ENCODE data around the gene CFAP410. TPM values are rescaled to one million over a fixed set of nuclear protein-coding genes. Genes with fewer than 3 reads are reported as not detected.

Gene CFAP410
- 20.1 TPM for polyA plus RNA-seq (ENCODE audit: insufficient read length)

- DNase-seq: peak; percentile 97
Measured at GRCh38 chr21:44338971-44339910, at the start of gene CFAP410. TSS of gene CFAP410 (minus strand) at chr21:44339390. CDS start at chr21:44339194, 196 bp downstream.

DNA sequence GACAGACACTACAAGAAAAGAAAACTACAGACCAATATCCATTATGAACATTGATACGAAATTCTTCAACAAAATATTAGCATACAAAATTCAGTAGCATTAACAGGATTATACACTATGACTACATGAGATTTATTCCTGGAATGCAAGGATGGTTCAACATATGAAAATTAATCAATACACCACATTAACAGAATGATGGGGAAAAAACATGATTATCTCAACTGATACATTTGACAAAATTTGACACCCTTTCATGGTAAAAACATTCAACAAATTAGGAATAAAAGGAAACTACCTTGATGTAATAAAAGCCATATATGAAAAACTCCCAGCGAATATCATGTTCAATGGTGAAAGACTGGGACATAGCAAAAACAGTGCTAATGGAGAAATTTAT lies 45.8 kb upstream of the CFAP410 start:
- no peak for DNase-seq

DNA sequence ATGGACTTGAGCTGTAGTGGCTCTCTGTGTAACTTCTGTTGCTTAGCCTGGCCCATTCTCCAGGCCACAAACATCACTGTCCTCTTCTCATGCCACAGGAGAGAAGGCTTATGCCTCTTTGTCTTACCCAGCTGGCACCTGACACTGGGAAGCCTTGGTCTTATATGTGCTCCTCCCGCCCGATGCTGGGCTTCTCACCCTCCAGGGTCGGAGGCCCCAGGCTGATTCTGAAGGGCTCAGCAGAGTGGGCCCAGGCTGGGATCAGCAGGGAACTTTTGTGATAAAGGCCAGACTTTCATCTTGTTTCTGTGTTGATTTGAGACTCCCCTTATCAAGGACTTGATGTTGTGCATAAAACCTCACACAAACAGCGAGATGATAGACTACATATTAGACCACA lies 44.0 kb upstream of the CFAP410 start:
- no peak for DNase-seq

DNA sequence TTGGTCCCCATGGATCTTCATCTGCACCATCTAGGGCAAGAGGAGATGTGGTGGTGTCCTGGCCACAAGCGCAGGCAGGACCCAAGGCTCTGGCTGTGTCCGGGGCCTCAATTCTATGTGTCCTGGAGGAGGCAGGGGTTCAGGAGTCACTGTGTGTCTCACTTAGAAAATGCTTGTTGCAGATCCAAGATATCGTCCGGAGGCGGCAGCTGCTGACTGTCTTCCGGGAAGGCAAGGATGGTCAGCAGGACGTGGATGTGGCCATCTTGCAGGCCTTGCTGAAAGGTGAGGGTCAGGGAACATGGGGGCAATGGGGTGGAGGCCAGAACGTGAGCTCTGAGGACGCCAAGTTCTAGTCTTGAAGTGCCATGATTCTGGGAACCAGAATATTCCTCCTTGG lies 43.3 kb upstream of the CFAP410 start:
- no peak for DNase-seq

DNA sequence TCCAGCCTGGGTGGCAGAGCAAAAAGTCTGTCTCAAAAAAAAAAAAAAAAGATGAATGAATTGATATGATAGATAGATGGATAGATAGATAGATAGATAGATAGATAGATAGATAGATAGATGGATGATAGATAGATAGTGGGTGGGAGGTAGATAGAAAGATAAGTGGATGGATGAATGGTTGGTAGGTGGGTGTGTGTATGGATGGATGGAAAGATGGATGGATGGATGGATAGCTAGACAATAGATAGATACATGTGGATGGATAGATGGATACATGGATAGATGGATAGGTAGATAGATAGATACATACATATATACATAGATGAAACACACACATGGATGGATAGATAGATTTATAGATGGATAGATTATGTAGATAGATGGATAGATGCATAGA lies 42.7 kb upstream of the CFAP410 start:
- no peak for DNase-seq

GRCh38 chr21:44380876-44381275 lies 41.7 kb upstream of the CFAP410 start:
- DNase-seq: no peak

DNA sequence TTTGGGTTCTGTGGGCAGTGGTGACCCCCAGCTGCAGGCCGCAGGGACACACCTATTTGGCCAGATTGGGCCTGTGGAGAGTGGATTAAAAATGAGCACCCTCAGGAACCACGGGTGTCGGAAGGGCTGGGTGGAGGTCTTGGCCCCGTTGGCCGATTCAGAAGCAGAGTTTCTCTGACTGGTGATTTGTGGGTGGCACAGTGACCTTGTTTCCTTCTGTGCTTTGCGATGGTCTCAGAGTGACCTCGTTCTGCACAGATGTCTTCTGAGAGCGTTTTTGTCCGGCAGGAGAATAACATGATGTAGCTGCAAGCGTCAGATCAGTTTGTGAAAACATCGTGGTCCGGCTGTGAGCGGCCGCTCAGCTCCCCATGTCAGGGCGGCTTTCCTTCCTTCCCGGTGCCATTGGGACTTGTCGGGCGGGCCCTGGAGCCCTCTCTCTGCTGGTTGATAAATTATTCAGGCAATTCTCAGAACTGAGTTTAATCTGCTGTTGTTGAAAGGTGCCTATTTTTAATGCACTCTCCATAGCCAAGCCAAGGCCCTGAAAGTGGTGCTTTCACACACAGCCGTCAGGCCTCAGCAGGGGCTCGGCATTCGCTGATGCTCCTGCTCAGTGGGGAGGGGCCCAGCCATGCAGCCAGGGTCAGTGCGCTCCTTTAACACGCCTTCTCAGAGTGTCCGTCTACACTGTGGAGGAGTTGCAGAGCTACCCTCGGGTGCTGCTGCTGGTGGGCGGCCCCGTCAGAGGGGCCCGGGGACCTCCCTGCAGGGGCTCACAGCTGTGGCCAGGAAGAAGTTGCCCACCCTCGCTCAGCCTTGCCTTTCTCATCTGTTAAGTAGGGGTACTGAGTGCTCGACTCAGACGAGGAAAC lies 41.0 kb upstream of the CFAP410 start:
- DNase-seq: no peak

DNA sequence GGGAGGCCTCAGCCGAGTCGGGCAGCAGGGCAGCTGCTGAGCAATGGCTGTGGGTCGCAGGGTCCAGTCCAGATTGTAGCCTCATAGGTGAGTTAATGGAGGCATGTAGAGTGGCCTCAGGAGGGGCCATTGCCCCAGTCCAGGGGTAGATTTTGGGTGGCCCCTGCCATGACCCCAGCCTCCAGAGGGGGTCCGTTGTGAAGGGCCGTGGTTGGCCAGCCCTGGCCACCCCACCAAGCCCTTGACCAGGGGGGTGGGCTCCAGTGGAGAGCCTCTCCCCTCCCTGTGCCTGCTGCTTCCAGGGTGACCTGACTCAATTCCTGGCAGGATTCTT lies 40.3 kb upstream of the CFAP410 start:
- no peak for DNase-seq

DNA sequence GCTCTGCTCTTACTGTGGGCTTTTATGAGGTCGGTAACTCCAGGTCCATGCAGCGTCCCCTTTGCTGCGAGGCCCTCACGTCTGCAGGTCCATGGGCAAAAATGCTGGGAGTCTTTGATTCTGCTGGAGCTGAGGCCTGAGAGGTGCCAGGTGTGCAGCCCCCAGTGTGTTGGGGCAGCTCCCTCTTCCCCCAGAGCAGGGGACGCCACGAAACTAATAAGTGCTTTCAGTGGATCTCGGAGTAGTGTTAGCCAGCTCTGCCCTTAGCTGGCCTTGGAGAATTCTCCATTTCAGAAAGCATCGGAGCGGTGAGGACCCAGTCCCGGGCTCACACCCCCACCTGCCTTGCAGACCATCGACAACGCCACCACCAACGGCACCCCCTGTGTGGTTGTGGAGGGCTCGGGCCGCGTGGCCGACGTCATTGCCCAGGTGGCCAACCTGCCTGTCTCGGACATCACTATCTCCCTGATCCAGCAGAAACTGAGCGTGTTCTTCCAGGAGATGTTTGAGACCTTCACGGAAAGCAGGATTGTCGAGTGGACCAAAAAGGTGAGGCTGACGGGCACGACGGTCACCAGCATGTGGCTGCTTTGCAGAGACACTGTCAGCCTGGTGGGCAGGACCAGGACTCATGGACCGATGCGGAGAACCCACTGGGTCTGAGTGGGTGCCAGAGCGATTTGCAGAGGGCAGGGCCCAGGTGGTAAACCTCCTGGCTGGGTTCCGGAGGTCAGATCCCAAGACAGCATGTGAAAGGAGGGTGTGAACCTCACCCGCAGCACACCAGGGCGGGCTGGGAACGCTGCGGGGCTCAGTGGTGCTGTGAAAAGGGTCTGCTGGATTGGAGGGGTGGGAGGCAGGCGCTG lies 39.7 kb upstream of the CFAP410 start:
- DNase-seq: no peak

GRCh38 chr21:44377922-44378645 lies 38.9 kb upstream of the CFAP410 start:
- no peak for DNase-seq

GRCh38 chr21:44377201-44377921 lies 38.2 kb upstream of the CFAP410 start:
- no peak for DNase-seq

- DNase-seq: no peak
Measured at GRCh38 chr21:44376606-44377005, 37.4 kb upstream of the CFAP410 start.

DNA sequence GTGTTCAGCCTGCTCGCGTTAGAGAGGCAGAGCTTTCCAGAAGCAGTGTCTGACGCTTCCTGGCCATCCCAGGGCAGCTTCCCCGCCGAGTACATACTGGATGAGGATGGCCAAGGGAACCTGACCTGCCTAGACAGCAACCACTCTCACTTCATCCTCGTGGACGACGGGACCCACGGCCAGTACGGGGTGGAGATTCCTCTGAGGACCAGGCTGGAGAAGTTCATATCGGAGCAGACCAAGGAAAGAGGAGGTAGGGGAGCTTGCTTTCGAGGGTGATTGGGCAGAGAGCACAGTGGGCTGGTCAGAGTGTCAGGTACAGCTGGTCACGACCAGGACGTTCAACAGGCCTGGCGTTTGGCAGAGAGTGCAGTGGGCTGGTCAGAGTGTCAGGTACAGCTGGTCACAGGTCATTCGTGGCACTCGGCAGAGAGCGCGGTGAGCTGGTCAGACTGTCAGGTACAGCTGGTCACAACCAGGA lies 36.6 kb upstream of the CFAP410 start:
- no peak for DNase-seq

GRCh38 chr21:44375281-44375651 lies 36.1 kb upstream of the CFAP410 start:
- no peak for DNase-seq

GRCh38 chr21:44374601-44375280 lies 35.6 kb upstream of the CFAP410 start:
- DNase-seq: no peak

- DNase-seq: no peak
Measured at GRCh38 chr21:44372616-44373015, 33.4 kb upstream of the CFAP410 start.

DNA sequence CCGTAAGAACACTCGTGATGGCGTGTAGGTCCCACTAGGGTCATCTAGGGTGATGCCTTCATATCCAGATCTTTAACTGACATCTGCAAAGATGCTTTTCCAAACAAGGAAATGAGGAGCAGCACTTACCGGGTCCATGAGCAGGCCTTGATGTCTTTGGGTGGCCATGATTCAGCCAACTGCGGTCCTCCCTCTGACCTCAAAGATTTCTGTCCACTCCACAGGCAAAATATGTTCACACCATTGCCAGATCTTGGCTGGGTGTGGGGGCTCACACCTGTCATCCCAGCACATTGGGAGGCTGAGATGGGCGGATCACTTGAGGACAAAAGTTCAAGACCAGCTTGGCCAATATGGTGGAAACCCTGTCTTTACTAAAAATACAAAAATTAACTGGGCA lies 32.4 kb upstream of the CFAP410 start:
- DNase-seq: no peak

DNA sequence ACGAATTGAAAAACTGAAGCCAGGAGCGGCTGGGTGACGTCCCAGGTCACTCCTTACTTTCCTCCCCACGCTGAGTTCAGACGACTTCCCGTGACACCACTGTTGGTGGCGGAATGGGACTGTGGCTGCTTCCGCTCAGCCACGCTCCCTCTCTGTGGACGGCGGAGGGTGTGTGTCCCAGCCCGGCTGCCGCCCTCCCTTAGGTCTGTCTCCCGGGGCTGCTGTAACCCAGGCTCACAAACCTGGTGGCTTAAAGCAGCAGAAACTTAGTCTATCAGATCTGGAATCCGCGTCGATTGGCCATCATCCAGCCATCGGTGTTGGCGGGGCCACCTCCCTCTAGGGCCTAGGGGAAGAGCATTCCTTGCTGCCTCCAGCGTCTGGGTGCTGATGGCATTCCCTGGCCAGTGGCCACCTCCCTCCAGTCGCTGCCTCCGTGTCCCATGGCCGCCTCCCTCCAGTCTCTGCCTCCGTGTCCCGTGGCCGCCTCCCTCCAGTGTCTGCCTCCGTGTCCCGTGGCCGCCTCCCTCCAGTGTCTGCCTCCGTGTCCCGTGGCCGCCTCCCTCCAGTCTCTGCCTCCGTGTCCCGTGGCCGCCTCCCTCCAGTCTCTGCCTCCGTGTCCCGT lies 31.7 kb upstream of the CFAP410 start:
- no peak for DNase-seq

DNA sequence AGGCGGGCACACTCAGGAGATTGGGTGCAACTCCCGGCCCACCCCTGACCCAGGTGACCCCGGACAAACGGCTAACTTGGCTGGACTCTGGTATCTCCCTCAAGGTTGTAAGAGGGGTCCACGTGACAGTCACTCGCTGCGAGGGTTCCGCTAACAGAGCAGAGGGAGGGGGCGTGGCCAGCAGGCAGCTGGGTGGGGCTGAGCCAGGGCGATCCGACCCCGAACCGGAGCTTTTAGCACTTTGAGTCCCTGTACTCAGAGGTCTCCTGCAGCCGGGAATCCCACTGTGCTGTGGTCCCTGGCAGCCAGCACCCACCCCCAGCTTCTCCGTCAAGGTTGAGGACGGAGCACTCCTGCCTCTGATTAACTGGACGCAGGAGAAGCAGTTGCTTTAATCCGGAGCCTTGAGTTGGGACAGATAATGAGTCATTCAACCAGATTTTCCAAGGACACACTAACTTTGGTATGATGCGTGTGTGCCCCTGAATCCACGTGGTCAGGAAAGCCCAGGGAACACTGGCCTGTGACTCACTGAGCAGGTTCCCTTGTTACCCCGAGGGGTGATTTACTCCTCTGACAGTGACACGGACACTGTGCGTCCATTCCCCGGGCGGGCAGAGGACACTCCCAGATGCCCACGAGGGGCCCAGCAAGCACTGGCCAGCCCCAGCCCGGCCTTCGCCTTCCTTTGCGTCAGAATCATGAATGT lies 31.0 kb upstream of the CFAP410 start:
- no peak for DNase-seq

Measured in hindlimb muscle (tissue), 1 donor.